Calu3 (cell line): ENCODE results near the gene ITPRIPL2. TPM values are rescaled to one million over a fixed set of nuclear protein-coding genes. Genes with fewer than 3 reads are reported as not detected.

ENCODE experiments used
- BruUV-seq: library from RNA; stranded (reverse); fragments of 400-500 nt; replicated peaks from 2 replicates; lab custom pipeline; 2021; lab: Mats Ljungman, UMichigan
- CTCF ChIA-PET: fragments of 300-600 bp; sonication (Branson Sonifier 250); formaldehyde crosslinking; loops from one replicate; lab custom pipeline; 2022; ENCODE audit warnings: antibody characterized with exemption; lab: Charles Lee
- DNase-seq: peaks from one replicate; pipeline ENCODE4 v3.0.0; 2022
- H3K27ac Mint-ChIP-seq: one replicate; pipeline ENCODE4 v1.8.0; 2022; ENCODE audit warnings: mixed read lengths; ENCODE audit not compliant: unreplicated experiment
- H3K27me3 Mint-ChIP-seq: one replicate; pipeline ENCODE4 v1.8.0; 2022; ENCODE audit warnings: mixed read lengths; ENCODE audit not compliant: unreplicated experiment
- H3K36me3 Mint-ChIP-seq: one replicate; pipeline ENCODE4 v1.8.0; 2022; ENCODE audit warnings: mild to moderate bottlenecking, moderate library complexity, mixed read lengths; ENCODE audit not compliant: insufficient read depth, unreplicated experiment
- H3K4me1 Mint-ChIP-seq: one replicate; pipeline ENCODE4 v1.8.0; 2022; ENCODE audit warnings: mild to moderate bottlenecking, low read depth, mixed read lengths; ENCODE audit not compliant: unreplicated experiment
- H3K4me3 Mint-ChIP-seq: one replicate; pipeline ENCODE4 v1.8.0; 2022; ENCODE audit warnings: mild to moderate bottlenecking, low read depth, moderate library complexity, mixed read lengths; ENCODE audit not compliant: unreplicated experiment
- H3K9me3 Mint-ChIP-seq: one replicate; pipeline ENCODE4 v1.8.0; 2022; ENCODE audit warnings: low read depth, mixed read lengths; ENCODE audit not compliant: unreplicated experiment
- intact Hi-C: fragments of 100-400 bp; cut with micrococcal nuclease; formaldehyde crosslinking; loops from one replicate; pipeline ENCODE4 v1.10.0; 2022; ENCODE audit not compliant: unreplicated experiment
- total RNA-seq: library from RNA; stranded (reverse); gene quantifications from 2 replicates; pipeline ENCODE4 v1.2.3, GENCODE V29; 2022
- TF ChIP-seq, protein P1 (sequence below): fragments of 200-600 bp; IDR thresholded peaks from one replicate; pipeline ENCODE4 v1.8.0; 2022; ENCODE audit warnings: antibody characterized with exemption; ENCODE audit not compliant: unreplicated experiment

Gene ITPRIPL2
- total RNA-seq, 1 experiment from 2014 or later, result 73.1 TPM

GRCh38 chr16:19138601-19139000 lies 24.8 kb downstream of the ITPRIPL2 start:
- BruUV-seq, result no TSS peak
- TF ChIP-seq, protein P1, sequence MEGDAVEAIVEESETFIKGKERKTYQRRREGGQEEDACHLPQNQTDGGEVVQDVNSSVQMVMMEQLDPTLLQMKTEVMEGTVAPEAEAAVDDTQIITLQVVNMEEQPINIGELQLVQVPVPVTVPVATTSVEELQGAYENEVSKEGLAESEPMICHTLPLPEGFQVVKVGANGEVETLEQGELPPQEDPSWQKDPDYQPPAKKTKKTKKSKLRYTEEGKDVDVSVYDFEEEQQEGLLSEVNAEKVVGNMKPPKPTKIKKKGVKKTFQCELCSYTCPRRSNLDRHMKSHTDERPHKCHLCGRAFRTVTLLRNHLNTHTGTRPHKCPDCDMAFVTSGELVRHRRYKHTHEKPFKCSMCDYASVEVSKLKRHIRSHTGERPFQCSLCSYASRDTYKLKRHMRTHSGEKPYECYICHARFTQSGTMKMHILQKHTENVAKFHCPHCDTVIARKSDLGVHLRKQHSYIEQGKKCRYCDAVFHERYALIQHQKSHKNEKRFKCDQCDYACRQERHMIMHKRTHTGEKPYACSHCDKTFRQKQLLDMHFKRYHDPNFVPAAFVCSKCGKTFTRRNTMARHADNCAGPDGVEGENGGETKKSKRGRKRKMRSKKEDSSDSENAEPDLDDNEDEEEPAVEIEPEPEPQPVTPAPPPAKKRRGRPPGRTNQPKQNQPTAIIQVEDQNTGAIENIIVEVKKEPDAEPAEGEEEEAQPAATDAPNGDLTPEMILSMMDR, result no peak
- H3K36me3 Mint-ChIP-seq, result no peaks in the 10 kb centered on the region
- peak; percentile 39 for DNase-seq
- no peaks in the 10 kb centered on the region for H3K9me3 Mint-ChIP-seq
- H3K27me3 Mint-ChIP-seq, result no peaks in the 10 kb centered on the region
- no peak overlapping the region for H3K27ac Mint-ChIP-seq
- peaks cover 55% of the 10 kb centered on the region for H3K4me1 Mint-ChIP-seq
- H3K4me3 Mint-ChIP-seq, result no peak overlapping the region
- intact Hi-C loops, result no loop called here
- CTCF ChIA-PET, result interaction anchor here (0.7 to 0.8 kb wide), 2 partner anchors 53 to 242 kb away, joined by 5 read pairs; no protein-coding TSS in a partner anchor

DNA sequence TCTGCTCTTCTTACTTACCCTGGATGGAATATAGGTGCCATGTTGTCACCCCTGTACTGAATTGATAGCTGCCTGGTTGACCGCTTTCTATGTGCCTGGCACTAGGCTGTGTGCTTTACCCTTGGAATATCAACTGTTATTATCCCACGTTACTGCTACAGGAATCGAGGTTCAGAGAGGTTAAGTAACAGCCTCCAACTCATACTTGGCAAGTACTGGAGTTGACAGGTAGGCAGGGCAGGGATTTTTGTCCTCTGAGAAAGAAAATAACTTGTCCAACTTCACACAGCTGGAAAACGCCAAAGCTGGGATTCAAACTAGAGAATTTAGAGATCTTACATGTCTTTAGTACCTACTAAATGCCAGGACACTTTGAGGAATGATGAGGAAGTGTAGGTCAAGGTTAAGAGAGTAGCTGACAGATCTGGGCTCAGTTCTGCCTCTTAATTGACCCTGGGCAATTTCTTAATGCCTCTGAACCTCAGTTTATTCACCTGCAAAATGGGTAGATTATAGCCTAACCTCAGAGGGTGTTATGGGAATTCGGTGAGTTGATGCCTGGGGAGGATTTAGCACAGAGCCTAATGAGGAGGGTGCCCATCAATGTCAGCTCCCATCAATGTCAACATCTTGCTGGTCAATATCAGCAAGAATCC lies 25.8 kb downstream of the ITPRIPL2 start:
- CTCF ChIA-PET, result interaction anchor here (0.6 to 1.3 kb wide), 4 partner anchors 9 to 779 kb away, joined by 3 to 4 read pairs (median 4); no protein-coding TSS in a partner anchor
- Mint-ChIP-seq H3K27ac (no peak overlapping the region), H3K4me3 (no peak overlapping the region), H3K27me3 (peaks cover 6% of the 10 kb centered on the region), H3K36me3 (no peaks in the 10 kb centered on the region), H3K4me1 (peaks cover 55% of the 10 kb centered on the region), H3K9me3 (no peaks in the 10 kb centered on the region)
- intact Hi-C loops, result no loop called here
- BruUV-seq, result no TSS peak
- TF ChIP-seq, protein P1, result no peak
- no peak for DNase-seq

GRCh38 chr16:19140396-19140795 lies 26.6 kb downstream of the ITPRIPL2 start:
- H3K4me1 Mint-ChIP-seq, result peaks cover 50% of the 10 kb centered on the region
- CTCF ChIA-PET, result interaction anchor here (1.3 kb wide), 1 partner anchor 10 kb away, joined by 4 read pairs; no protein-coding TSS in a partner anchor
- DNase-seq, result no peak
- peaks cover 11% of the 10 kb centered on the region for H3K27me3 Mint-ChIP-seq
- BruUV-seq, result no TSS peak
- no peaks in the 10 kb centered on the region for H3K9me3 Mint-ChIP-seq
- H3K27ac Mint-ChIP-seq, result no peak overlapping the region
- H3K36me3 Mint-ChIP-seq, result no peaks in the 10 kb centered on the region
- intact Hi-C loops, result no loop called here
- no peak overlapping the region for H3K4me3 Mint-ChIP-seq
- TF ChIP-seq, protein P1, result no peak

- TF ChIP-seq, protein P1, result no peak
- Mint-ChIP-seq H3K4me1 (peaks cover 29% of the 10 kb centered on the region), H3K27me3 (peaks cover 11% of the 10 kb centered on the region), H3K9me3 (no peaks in the 10 kb centered on the region), H3K36me3 (no peaks in the 10 kb centered on the region), H3K27ac (no peak overlapping the region), H3K4me3 (no peak overlapping the region)
- DNase-seq, result no peak
- intact Hi-C loops, result no loop called here
- CTCF ChIA-PET, result interaction anchor here (0.6 kb wide), 1 partner anchor 615 kb away, joined by 3 read pairs; no protein-coding TSS in a partner anchor
- BruUV-seq, result no TSS peak
Measured at GRCh38 chr16:19142939-19143598, 29.3 kb downstream of the ITPRIPL2 start.
